H1 (cell line): ENCODE results near the gene IL17D.

Experiments used
- ASH2L ChIP-seq: fragments of 200-600, 300-600 bp; sonication (generic); IDR thresholded peaks from one replicate; pipeline ENCODE4 v1.7.1; 2017; ENCODE audit warnings: low read length
- CEBPB ChIP-seq: IDR thresholded peaks from 2 replicates; pipeline ENCODE4 v1.6.1; 2012; ENCODE audit warnings: low read depth, low read length
- JUND ChIP-seq: IDR thresholded peaks from 2 replicates; pipeline ENCODE4 v1.6.1; 2011; ENCODE audit warnings: mild to moderate bottlenecking, improper control_type of control experiment, low read length
- MAFK ChIP-seq: IDR thresholded peaks from 2 replicates; pipeline ENCODE4 v1.6.1; 2012; ENCODE audit warnings: low read depth, mild to moderate bottlenecking, improper control_type of control experiment, low read length
- POLR2A ChIP-seq, 2 experiments: IDR thresholded peaks; 1 replicate in 1 of 2; 2 replicates in 1 of 2; pipeline ENCODE4 v1.6.1; 2011; ENCODE audit warnings: low read depth in 2 of 2, low read length in 2 of 2, mild to moderate bottlenecking in 2 of 2; ENCODE audit errors: control extremely low read depth in 1 of 2
- POLR2AphosphoS5 ChIP-seq: IDR thresholded peaks from 2 replicates; pipeline ENCODE4 v1.6.1; 2011; ENCODE audit warnings: low read depth, low read length
- SAP30 ChIP-seq: fragments of 300-600 bp; sonication (generic); IDR thresholded peaks from 2 replicates; pipeline ENCODE4 v1.7.1; 2012; ENCODE audit warnings: low read length, moderate library complexity, mild to moderate bottlenecking, inconsistent platforms; ENCODE audit not compliant: insufficient read depth, insufficient replicate concordance
- SIN3A ChIP-seq, 2 experiments: IDR thresholded peaks in 1 of 2; conservative IDR thresholded peaks in 1 of 2; 2 replicates each; pipeline ENCODE4 v1.6.1; 2011 to 2012; ENCODE audit warnings: low read length in 2 of 2, improper control_type of control experiment in 1 of 2, low read depth in 1 of 2, mild to moderate bottlenecking in 1 of 2
- SP1 ChIP-seq: IDR thresholded peaks from 2 replicates; pipeline ENCODE4 v1.6.1; 2011; ENCODE audit warnings: low read depth, low read length
- TEAD4 ChIP-seq: IDR thresholded peaks from 2 replicates; pipeline ENCODE4 v1.6.1; 2012; ENCODE audit warnings: low read depth, low read length, inconsistent platforms, mixed read lengths
- ZNF274 ChIP-seq: IDR thresholded peaks from 2 replicates; pipeline ENCODE4 v1.7.0; 2012; ENCODE audit warnings: low read length, borderline replicate concordance; ENCODE audit errors: extremely low read depth
- TF ChIP-seq, protein P1 (sequence below), 3 experiments: IDR thresholded peaks; 1 replicate in 2 of 3; 2 replicates in 1 of 3; pipeline versions ENCODE4 v1.5.1 to v1.6.1; 2011; ENCODE audit warnings: low read length in 3 of 3, mild to moderate bottlenecking in 3 of 3, inconsistent platforms in 2 of 3, low read depth in 1 of 3, moderate library complexity in 1 of 3; ENCODE audit not compliant: insufficient read depth in 1 of 3; ENCODE audit errors: control extremely low read depth in 1 of 3

DNA sequence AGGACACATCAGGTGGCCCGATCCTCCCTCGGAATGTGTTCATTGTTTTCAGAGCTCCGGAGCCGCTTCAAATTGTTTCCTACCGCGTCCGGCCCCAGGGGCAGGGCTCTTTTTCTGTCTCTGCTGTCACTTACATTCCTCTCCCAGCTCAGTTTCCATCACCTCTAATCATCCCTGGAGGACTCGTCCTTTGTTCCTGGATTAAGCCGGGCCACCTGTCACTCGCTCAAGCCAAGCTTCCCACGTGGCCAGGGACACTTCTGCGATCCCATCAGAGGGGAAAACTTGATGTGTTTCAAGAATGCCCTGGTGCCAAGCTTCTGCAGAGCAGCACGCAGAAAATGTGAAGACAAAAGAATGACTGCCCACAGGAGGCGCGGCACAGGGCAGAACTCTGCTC lies 13.5 kb downstream of the IL17D start:
- TF ChIP-seq CEBPB (no peak), POLR2A (IDR thresholded peaks at IDR 0.05; ENCODE audit: control extremely low read depth in 1 of 2, low read depth in 2 of 2, low read length in 2 of 2) (no peak), ZNF274 (no peak), POLR2AphosphoS5 (no peak), SP1 (no peak), TEAD4 (no peak), SAP30 (no peak), MAFK (no peak), SIN3A (conservative IDR thresholded peaks at IDR 0.05 in 1 of 2, IDR thresholded peaks at IDR 0.05 in 1 of 2; ENCODE audit: low read depth in 1 of 2, low read length in 2 of 2) (no peak), JUND (no peak), ASH2L (no peak)
- TF ChIP-seq, protein P1, sequence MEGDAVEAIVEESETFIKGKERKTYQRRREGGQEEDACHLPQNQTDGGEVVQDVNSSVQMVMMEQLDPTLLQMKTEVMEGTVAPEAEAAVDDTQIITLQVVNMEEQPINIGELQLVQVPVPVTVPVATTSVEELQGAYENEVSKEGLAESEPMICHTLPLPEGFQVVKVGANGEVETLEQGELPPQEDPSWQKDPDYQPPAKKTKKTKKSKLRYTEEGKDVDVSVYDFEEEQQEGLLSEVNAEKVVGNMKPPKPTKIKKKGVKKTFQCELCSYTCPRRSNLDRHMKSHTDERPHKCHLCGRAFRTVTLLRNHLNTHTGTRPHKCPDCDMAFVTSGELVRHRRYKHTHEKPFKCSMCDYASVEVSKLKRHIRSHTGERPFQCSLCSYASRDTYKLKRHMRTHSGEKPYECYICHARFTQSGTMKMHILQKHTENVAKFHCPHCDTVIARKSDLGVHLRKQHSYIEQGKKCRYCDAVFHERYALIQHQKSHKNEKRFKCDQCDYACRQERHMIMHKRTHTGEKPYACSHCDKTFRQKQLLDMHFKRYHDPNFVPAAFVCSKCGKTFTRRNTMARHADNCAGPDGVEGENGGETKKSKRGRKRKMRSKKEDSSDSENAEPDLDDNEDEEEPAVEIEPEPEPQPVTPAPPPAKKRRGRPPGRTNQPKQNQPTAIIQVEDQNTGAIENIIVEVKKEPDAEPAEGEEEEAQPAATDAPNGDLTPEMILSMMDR (IDR thresholded peaks at IDR 0.05; ENCODE audit: control extremely low read depth in 1 of 3, insufficient read depth in 1 of 3, low read depth in 1 of 3, low read length in 3 of 3), result no peak
